Fibroblast of lung (primary cell): ENCODE measurements around the gene TCF4. TPM values are rescaled to one million over a fixed set of nuclear protein-coding genes. Genes with fewer than 3 reads are reported as not detected.
A peak's percentile ranks its signal among the peaks of the same experiment; 100 is the strongest.

ENCODE experiments used
- DNase-seq, 2 donors: peaks; one replicate each; pipeline versions ENCODE4 v3.0.0 to v3.0.0-alpha.2; 2010; ENCODE audit warnings: low read depth in 2 of 2
- H2AFZ ChIP-seq: 2 replicates; pipeline ENCODE4 v1.5.1; 2012; ENCODE audit warnings: low read length, control low read depth, inconsistent platforms
- H3K27ac ChIP-seq: 2 replicates; pipeline ENCODE4 v1.5.1; 2011; ENCODE audit warnings: low read length, control low read depth; ENCODE audit not compliant: insufficient read depth
- H3K27me3 ChIP-seq: 2 replicates; pipeline ENCODE4 v1.5.1; 2011; ENCODE audit warnings: mild to moderate bottlenecking, low read length; ENCODE audit not compliant: control insufficient read depth, insufficient read depth
- H3K36me3 ChIP-seq: 2 replicates; pipeline ENCODE4 v1.5.1; 2011; ENCODE audit warnings: low read length; ENCODE audit not compliant: control insufficient read depth, insufficient read depth
- H3K4me1 ChIP-seq: 2 replicates; pipeline ENCODE4 v1.5.1; 2011; ENCODE audit warnings: low read length; ENCODE audit not compliant: control insufficient read depth, insufficient read depth; ENCODE audit errors: extremely low read depth
- H3K4me2 ChIP-seq: 2 replicates; pipeline ENCODE4 v1.5.1; 2011; ENCODE audit warnings: low read length, control low read depth; ENCODE audit not compliant: insufficient read depth; ENCODE audit errors: extremely low read depth
- H3K4me3 ChIP-seq, 4 experiments: fragments of 200-600 bp in 1 of 4; sonication (generic) in 1 of 4; replicated peaks in 1 of 4; 2 replicates each; pipeline ENCODE4 v1.5.1; 2011 to 2016; ENCODE audit warnings: low read length in 4 of 4, low read depth in 3 of 4, mild to moderate bottlenecking in 3 of 4, control low read depth in 2 of 4, inconsistent platforms in 1 of 4, mixed read lengths in 1 of 4; ENCODE audit not compliant: insufficient read depth in 1 of 4; ENCODE audit errors: control extremely low read depth in 1 of 4
- H3K79me2 ChIP-seq: 2 replicates; pipeline ENCODE4 v1.5.1; 2012; ENCODE audit warnings: mild to moderate bottlenecking, low read length, inconsistent platforms; ENCODE audit not compliant: control insufficient read depth, insufficient read depth
- H3K9ac ChIP-seq: 2 replicates; pipeline ENCODE4 v1.5.1; 2011; ENCODE audit warnings: mild to moderate bottlenecking, low read length, control low read depth; ENCODE audit not compliant: insufficient read depth
- H3K9me3 ChIP-seq: 2 replicates; pipeline ENCODE4 v1.5.1; 2012; ENCODE audit warnings: low read depth, low read length; ENCODE audit not compliant: control insufficient read depth, insufficient read depth
- H4K20me1 ChIP-seq: 2 replicates; pipeline ENCODE4 v1.5.1; 2011; ENCODE audit warnings: low read length; ENCODE audit not compliant: control insufficient read depth, insufficient read depth; ENCODE audit errors: extremely low read depth
- CTCF ChIP-seq, 2 donors: IDR thresholded peaks in 1 of 2; conservative IDR thresholded peaks in 1 of 2; 1 replicate in 1 of 2; 2 replicates in 1 of 2; pipeline ENCODE4 v1.5.1; 2011 to 2012; ENCODE audit warnings: low read length in 2 of 2, control low read depth in 1 of 2, inconsistent platforms in 1 of 2, low read depth in 1 of 2, mild to moderate bottlenecking in 1 of 2
- EZH2 ChIP-seq: IDR thresholded peaks from 2 replicates; pipeline ENCODE4 v1.5.1; 2012; ENCODE audit warnings: low read length, control low read depth, mild to moderate bottlenecking; ENCODE audit errors: missing control alignments
- polyA plus RNA-seq, 2 donors: library from polyadenylated mRNA; depleted of rRNA in 1 of 2; stranded (reverse) in 1 of 2; unstranded in 1 of 2; fragments of >200 nt; gene quantifications; 2 replicates each; pipeline ENCODE4 v1.2.1, GENCODE V29; 2011 to 2012; ENCODE audit warnings: missing spikeins in 1 of 2
- total RNA-seq: library from RNA; depleted of rRNA; stranded (reverse); fragments of >200 nt; gene quantifications from 2 replicates; pipeline ENCODE4 v1.2.1, GENCODE V29; 2014

The TCF4 gene
- total and polyA plus RNA-seq, 2 donors (not counting 1 experiment from before 2014, with no cell fraction given) = 48.9 to 57.6 TPM

- H3K27ac ChIP-seq = no peak overlapping the region
- H2AFZ ChIP-seq = no peak overlapping the region
- H3K4me2 ChIP-seq = no peak overlapping the region
- H3K4me1 ChIP-seq = no peaks in the 10 kb centered on the region
- H3K9me3 ChIP-seq = no peaks in the 10 kb centered on the region
- H4K20me1 ChIP-seq = no peaks in the 10 kb centered on the region
- no peak for DNase-seq
- no peaks in the 10 kb centered on the region for H3K27me3 ChIP-seq
- H3K36me3 ChIP-seq = no peaks in the 10 kb centered on the region
- H3K9ac ChIP-seq = no peak overlapping the region
- no peak for TF ChIP-seq EZH2
- TF ChIP-seq CTCF (conservative IDR thresholded peaks at IDR 0.05 in 1 of 2, IDR thresholded peaks at IDR 0.05 in 1 of 2; ENCODE audit: low read depth in 1 of 2, low read length in 2 of 2) = no peak
- no peak overlapping the region for H3K4me3 ChIP-seq
- no peaks in the 10 kb centered on the region for H3K79me2 ChIP-seq
These were observed 202.2 kb downstream of the TCF4 start for GRCh38 chr18:55385770-55386169.

- H2AFZ ChIP-seq = no peak overlapping the region
- peak; percentile 45 to 62 for DNase-seq
- no peaks in the 10 kb centered on the region for H3K4me1 ChIP-seq
- H4K20me1 ChIP-seq = no peaks in the 10 kb centered on the region
- no peak overlapping the region for H3K27ac ChIP-seq
- H3K4me3 ChIP-seq = no peak overlapping the region
- no peaks in the 10 kb centered on the region for H3K79me2 ChIP-seq
- TF ChIP-seq CTCF (conservative IDR thresholded peaks at IDR 0.05 in 1 of 2, IDR thresholded peaks at IDR 0.05 in 1 of 2; ENCODE audit: low read depth in 1 of 2, low read length in 2 of 2) (peak; percentile 63 to 86), EZH2 (no peak)
- H3K36me3 ChIP-seq = no peaks in the 10 kb centered on the region
- no peaks in the 10 kb centered on the region for H3K27me3 ChIP-seq
- no peaks in the 10 kb centered on the region for H3K9me3 ChIP-seq
- H3K4me2 ChIP-seq = no peak overlapping the region
- H3K9ac ChIP-seq = no peak overlapping the region
These were observed 203.3 kb downstream of the TCF4 start for GRCh38 chr18:55384551-55385275.

- H3K36me3 ChIP-seq = no peaks in the 10 kb centered on the region
- no peak for TF ChIP-seq EZH2
- no peak for TF ChIP-seq CTCF (conservative IDR thresholded peaks at IDR 0.05 in 1 of 2, IDR thresholded peaks at IDR 0.05 in 1 of 2; ENCODE audit: low read depth in 1 of 2, low read length in 2 of 2)
- H3K79me2 ChIP-seq = no peaks in the 10 kb centered on the region
These were observed 203.9 kb downstream of the TCF4 start for GRCh38 chr18:55384115-55384514.

More at GRCh38 chr18:55384115-55384514, 203.9 kb downstream of the TCF4 start:
- H4K20me1 ChIP-seq = no peaks in the 10 kb centered on the region
- H3K4me1 ChIP-seq = no peaks in the 10 kb centered on the region
- H3K4me3 ChIP-seq = no peak overlapping the region
- no peak overlapping the region for H3K27ac ChIP-seq
- DNase-seq = no peak
- H3K4me2 ChIP-seq = no peak overlapping the region
- no peak overlapping the region for H3K9ac ChIP-seq
- no peaks in the 10 kb centered on the region for H3K9me3 ChIP-seq
- H3K27me3 ChIP-seq = no peaks in the 10 kb centered on the region
- H2AFZ ChIP-seq = no peak overlapping the region
